HepG2 (cell line): Measurements from ENCODE around the gene CAPZA1. TPM values are rescaled to one million over a fixed set of nuclear protein-coding genes. Genes with fewer than 3 reads are reported as not detected.

Experiments
- ATAC-seq: fragments of 200-7000 bp; cut with Tn5 transposase; 3 replicates; pipeline ENCODE4 v1.9.1; 2020; ENCODE audit warnings: mild to moderate bottlenecking, moderate library complexity
- BruUV-seq: library from RNA; stranded (reverse); fragments of 400-500 nt; replicated peaks from 2 replicates; lab custom pipeline; 2021; lab: Mats Ljungman, UMichigan
- CTCF ChIA-PET: fragments of 300-600 bp; formaldehyde crosslinking; extraction: SDS; loops from one replicate; lab custom pipeline; 2021; ENCODE audit warnings: low total read pairs, inconsistent platforms, low intra/inter-chr PET ratio; lab: Yijun Ruan, JAX
- POLR2A ChIA-PET: fragments of 350-600 bp; sonication (Branson Sonifier 250); formaldehyde crosslinking; loops from one replicate; lab custom pipeline; 2020; ENCODE audit warnings: antibody characterized with exemption, inconsistent platforms; lab: Yijun Ruan, JAX
- DNase-seq: peaks from one replicate; pipeline ENCODE4 v3.0.0-alpha.2; 2015; ENCODE audit warnings: low spot score
- FAIRE-seq: peaks from 3 replicates; lab custom pipeline; 2011; peaks lifted over from hg19 to GRCh38; lab: Jason Lieb, UNC
- H2AFZ ChIP-seq: one replicate; pipeline ENCODE4 v1.6.1; 2011; ENCODE audit warnings: low read length, inconsistent platforms
- H3K27ac ChIP-seq: fragments of 300-600 bp; 3 replicates; pipeline ENCODE4 v1.8.0; 2011; ENCODE audit warnings: mixed run types, mild to moderate bottlenecking, mixed read lengths, low read length, inconsistent platforms; ENCODE audit not compliant: insufficient read depth; ENCODE audit errors: extremely low read length
- H3K27me3 ChIP-seq, 2 experiments: fragments of 200-600 bp in 1 of 2; 2 replicates in 1 of 2; 3 replicates in 1 of 2; pipeline versions ENCODE4 v1.6.0 to v1.8.0; 2011; ENCODE audit warnings: low read length in 2 of 2, mild to moderate bottlenecking in 2 of 2, moderate library complexity in 2 of 2, inconsistent platforms in 1 of 2; ENCODE audit not compliant: insufficient read depth in 2 of 2, control insufficient read depth in 1 of 2
- H3K36me3 ChIP-seq, 2 experiments: fragments of 200-600 bp in 1 of 2; replicated peaks in 1 of 2; 2 replicates in 1 of 2; 3 replicates in 1 of 2; pipeline versions ENCODE4 v1.5.1 to v1.8.0; 2011; ENCODE audit warnings: low read length in 2 of 2, inconsistent platforms in 1 of 2; ENCODE audit not compliant: insufficient read depth in 2 of 2, control insufficient read depth in 1 of 2
- H3K4me1 ChIP-seq: 2 replicates; pipeline ENCODE4 v1.5.1; 2012; ENCODE audit warnings: low read length, inconsistent platforms; ENCODE audit not compliant: insufficient read depth
- H3K4me2 ChIP-seq: 2 replicates; pipeline ENCODE4 v1.6.0; 2011; ENCODE audit warnings: low read depth, low read length, inconsistent platforms
- H3K4me3 ChIP-seq, 3 experiments: fragments of 200-600 bp in 1 of 3; sonication (generic), shearing (Covaris generic) in 1 of 3; replicated peaks in 1 of 3; 2 replicates each; pipeline ENCODE4 v1.5.1; 2011 to 2016; ENCODE audit warnings: low read length in 3 of 3, inconsistent platforms in 2 of 3, low read depth in 2 of 3, mild to moderate bottlenecking in 2 of 3, control low read depth in 1 of 3, mixed read lengths in 1 of 3; ENCODE audit not compliant: insufficient read depth in 1 of 3
- H3K79me2 ChIP-seq: one replicate; pipeline ENCODE4 v1.6.1; 2011; ENCODE audit warnings: low read length, inconsistent platforms; ENCODE audit not compliant: insufficient read depth
- H3K9ac ChIP-seq: 2 replicates; pipeline ENCODE4 v1.6.0; 2011; ENCODE audit warnings: mild to moderate bottlenecking, low read depth, low read length, inconsistent platforms; ENCODE audit not compliant: insufficient read depth
- H3K9me3 ChIP-seq: 2 replicates; pipeline ENCODE4 v1.5.1; 2012; ENCODE audit warnings: mild to moderate bottlenecking, low read length
- H4K20me1 ChIP-seq: 2 replicates; pipeline ENCODE4 v1.6.0; 2011; ENCODE audit warnings: inconsistent platforms, mild to moderate bottlenecking, low read length, moderate library complexity; ENCODE audit not compliant: insufficient read depth
- KDM5B ChIP-seq: sonication (generic); formaldehyde crosslinking; IDR thresholded peaks from 2 replicates; pipeline ENCODE4 v1.4.0; 2020; ENCODE audit warnings: missing genetic modification reagents, mild to moderate bottlenecking, borderline replicate concordance
- LRRFIP1 ChIP-seq: sonication (generic); formaldehyde crosslinking; conservative IDR thresholded peaks from 2 replicates; pipeline ENCODE4 v1.4.0; 2020; ENCODE audit warnings: missing genetic modification reagents
- MAFK ChIP-seq, 2 experiments: IDR thresholded peaks in 1 of 2; conservative IDR thresholded peaks in 1 of 2; 2 replicates each; pipeline ENCODE4 v1.6.1; 2011; ENCODE audit warnings: improper control_type of control experiment in 2 of 2, low read length in 2 of 2
- PAWR ChIP-seq: sonication (generic); formaldehyde crosslinking; IDR thresholded peaks from 2 replicates; pipeline ENCODE4 v1.4.0; 2020; ENCODE audit warnings: missing genetic modification reagents, mild to moderate bottlenecking, borderline replicate concordance
- ZHX1 ChIP-seq: sonication (generic); formaldehyde crosslinking; IDR thresholded peaks from 2 replicates; pipeline ENCODE4 v1.8.1; 2022; ENCODE audit warnings: low read depth, mild to moderate bottlenecking, missing genetic modification reagents
- WGBS: methylation state at CpG from one replicate; pipeline ENCODE4 v1.1.6; 2017; ENCODE audit warnings: low lambda C conversion rate; 5-methylcytosine and 5-hydroxymethylcytosine counted together
- in situ Hi-C: cut with HindIII; loops from 2 replicates; pipeline ENCODE4 v1.10.0; 2017; ENCODE audit warnings: low pct_unique_long_range_greater_than_20kb; ENCODE audit not compliant: extremely low pct_ligation_motif_present
- intact Hi-C: fragments of 100-400 bp; cut with micrococcal nuclease; formaldehyde crosslinking; loops from one replicate; pipeline ENCODE4 v1.10.0; 2022; ENCODE audit not compliant: unreplicated experiment
- polyA plus RNA-seq, 8 experiments: library from polyadenylated mRNA; depleted of rRNA in 3 of 8; stranded (reverse) in 7 of 8; unstranded in 1 of 8; fragments of >200 nt; fragmentation: Illumina TruSeq in 4 of 8; extraction: Trizol in 4 of 8; gene quantifications; 2 replicates each; pipeline versions ENCODE4 v1.2.1 to v1.2.3, GENCODE V29; 2011 to 2016; ENCODE audit warnings: low read depth in 4 of 8, missing spikeins in 1 of 8, mixed read lengths in 1 of 8; ENCODE audit not compliant: insufficient read depth in 1 of 8
- total RNA-seq, 5 experiments: library from RNA; depleted of rRNA; stranded (reverse); fragments of >200 nt; fragmentation: Illumina TruSeq; extraction: Trizol; gene quantifications; 2 replicates each; pipeline ENCODE4 v1.2.3, GENCODE V29; 2016; ENCODE audit warnings: low read depth in 1 of 5

The CAPZA1 gene
- total and polyA plus RNA-seq, 2 of the 13 experiments (the other 11 are each of a cell fraction or from before 2014, with no cell fraction given): 67.0 to 117 TPM

- in situ Hi-C loops (no loop called here), intact Hi-C loops (no loop called here)
- ATAC-seq (no peak), FAIRE-seq (no peak), DNase-seq (no peak)
- Histone ChIP-seq H3K4me2 (no peak overlapping the region), H3K9ac (no peak overlapping the region), H3K36me3 (peaks cover 28 to 72% of the 10 kb centered on the region in 2 experiments), H4K20me1 (no peaks in the 10 kb centered on the region), H3K4me3 (no peak overlapping the region), H3K4me1 (peaks cover 10% of the 10 kb centered on the region), H3K27me3 (no peaks in the 10 kb centered on the region), H3K9me3 (no peaks in the 10 kb centered on the region), H3K27ac (no peak overlapping the region), H2AFZ (no peak overlapping the region), H3K79me2 (no peaks in the 10 kb centered on the region)
- POLR2A ChIA-PET: no interaction called here
- no peak for TF ChIP-seq PAWR (CRISPR knock-in tag)
- no peak for TF ChIP-seq MAFK (conservative IDR thresholded peaks at IDR 0.05 in 1 of 2, IDR thresholded peaks at IDR 0.05 in 1 of 2; ENCODE audit: low read length in 2 of 2)
- no peak for TF ChIP-seq ZHX1 (CRISPR knock-in tag)
- TF ChIP-seq LRRFIP1 (CRISPR knock-in tag): no peak
- no peak for TF ChIP-seq KDM5B (CRISPR knock-in tag)
- CTCF ChIA-PET: no interaction called here
- no TSS peak for BruUV-seq
- 100% methylated on average over 4 of the region's 5 CpGs for WGBS
Measured at GRCh38 chr1:112692681-112693080, 73.0 kb downstream of the CAPZA1 start.
